GM12878 (cell line): ENCODE measurements around the gene INO80. TPM values are rescaled to one million over a fixed set of nuclear protein-coding genes. Genes with fewer than 3 reads are reported as not detected.

Experiments
- ATAC-seq: fragments of 200-7000 bp; cut with Tn5 transposase; 3 replicates; pipeline ENCODE4 v1.9.1; 2020; ENCODE audit warnings: mild to moderate bottlenecking, moderate library complexity
- BruUV-seq: library from RNA; stranded (reverse); fragments of 400-500 nt; replicated peaks from 2 replicates; lab custom pipeline; 2021; lab: Mats Ljungman, UMichigan
- CTCF ChIA-PET: fragments of 300-600 bp; sonication (Branson Sonifier 250); formaldehyde crosslinking; extraction: SDS; loops from one replicate; lab custom pipeline; 2021; ENCODE audit warnings: inconsistent platforms; lab: Yijun Ruan, JAX
- POLR2A ChIA-PET: fragments of 350-600 bp; formaldehyde crosslinking; extraction: SDS; loops from one replicate; lab custom pipeline; 2021; ENCODE audit warnings: inconsistent platforms; lab: Charles Lee
- RAD21 ChIA-PET: fragments of 300-600 bp; sonication (Branson Sonifier 250); formaldehyde crosslinking; loops from one replicate; lab custom pipeline; 2023; ENCODE audit warnings: antibody characterized with exemption; ENCODE audit not compliant: unreplicated experiment; lab: Charles Lee
- SMC1A ChIA-PET: fragments of 300-600 bp; sonication (Branson Sonifier 250); formaldehyde crosslinking; loops from one replicate; lab custom pipeline; 2023; ENCODE audit not compliant: unreplicated experiment, uncharacterized antibody; lab: Charles Lee
- DNase-seq: peaks from one replicate; pipeline ENCODE4 v3.0.0-alpha.2; 2011; ENCODE audit warnings: low read depth, low spot score
- FAIRE-seq: peaks from 3 replicates; lab custom pipeline; 2011; peaks lifted over from hg19 to GRCh38; lab: Jason Lieb, UNC
- H2AFZ ChIP-seq: 2 replicates; pipeline ENCODE4 v1.6.0; 2011; ENCODE audit warnings: low read depth, low read length, control low read depth; ENCODE audit not compliant: control insufficient read depth
- H3K27ac ChIP-seq: 2 replicates; pipeline ENCODE4 v1.5.1; 2011; ENCODE audit warnings: control low read depth; ENCODE audit not compliant: control insufficient read depth, insufficient read depth
- H3K27me3 ChIP-seq, 2 experiments: replicated peaks in 1 of 2; 2 replicates each; pipeline versions ENCODE4 v1.6.0 to v1.6.1; 2011; ENCODE audit warnings: low read length in 1 of 2; ENCODE audit not compliant: control insufficient read depth in 2 of 2, insufficient read depth in 2 of 2
- H3K36me3 ChIP-seq, 2 experiments: 2 replicates each; pipeline ENCODE4 v1.5.1; 2011; ENCODE audit warnings: low read length in 1 of 2; ENCODE audit not compliant: control insufficient read depth in 2 of 2, insufficient read depth in 2 of 2
- H3K4me1 ChIP-seq: 2 replicates; pipeline ENCODE4 v1.6.1; 2011; ENCODE audit warnings: mild to moderate bottlenecking, low read length, moderate library complexity, mixed read lengths; ENCODE audit not compliant: control insufficient read depth, insufficient read depth
- H3K4me2 ChIP-seq: 2 replicates; pipeline ENCODE4 v1.6.0; 2011; ENCODE audit warnings: control low read depth; ENCODE audit not compliant: control insufficient read depth, insufficient read depth
- H3K4me3 ChIP-seq: fragments of 200-600 bp; sonication (generic); 2 replicates; pipeline ENCODE4 v1.5.1; 2016
- H3K79me2 ChIP-seq: 2 replicates; pipeline ENCODE4 v1.6.0; 2011; ENCODE audit warnings: low read length; ENCODE audit not compliant: control insufficient read depth, insufficient read depth
- H3K9ac ChIP-seq: 2 replicates; pipeline ENCODE4 v1.8.0; 2011; ENCODE audit warnings: low read length, control low read depth, mixed read lengths; ENCODE audit not compliant: control insufficient read depth, insufficient read depth
- H3K9me3 ChIP-seq: replicated peaks from 3 replicates; pipeline ENCODE4 v1.5.1; 2011; ENCODE audit warnings: mild to moderate bottlenecking, low read length; ENCODE audit not compliant: control insufficient read depth, insufficient read depth
- H4K20me1 ChIP-seq: 2 replicates; pipeline ENCODE4 v1.6.0; 2011; ENCODE audit not compliant: control insufficient read depth, insufficient read depth
- CBX3 ChIP-seq: fragments of 200-600 bp; sonication (generic); IDR thresholded peaks from 2 replicates; pipeline ENCODE4 v1.6.1; 2016; ENCODE audit warnings: low read depth, borderline replicate concordance
- KDM1A ChIP-seq: fragments of 200-600 bp; sonication (generic); IDR thresholded peaks from 2 replicates; pipeline ENCODE4 v1.6.1; 2016; ENCODE audit warnings: borderline replicate concordance
- ZBTB40 ChIP-seq: fragments of 450-650 bp; IDR thresholded peaks from 2 replicates; pipeline ENCODE4 v1.6.1; 2016; ENCODE audit warnings: mild to moderate bottlenecking, moderate library complexity, borderline replicate concordance
- WGBS: methylation state at CpG from one replicate; pipeline ENCODE4 v1.1.6; 2016; ENCODE audit warnings: low lambda C conversion rate; ENCODE audit not compliant: insufficient replicate concordance, insufficient coverage; ENCODE audit errors: missing lambda C conversion rate; 5-methylcytosine and 5-hydroxymethylcytosine counted together
- in situ Hi-C: fragments of 300-500 bp; cut with MboI; formaldehyde crosslinking; loops from 9 replicates; pipeline ENCODE4 v1.14.3; 2018; ENCODE audit warnings: mixed read lengths
- intact Hi-C: fragments of 100-400 bp; cut with micrococcal nuclease; formaldehyde crosslinking; loops from one replicate; pipeline ENCODE4 v1.14.2; 2022; ENCODE audit not compliant: unreplicated experiment
- polyA plus RNA-seq, 11 experiments: library from polyadenylated mRNA; depleted of rRNA in 4 of 11; unstranded in 6 of 11; stranded (reverse) in 5 of 11; fragments of >200 nt; fragmentation: Nextera tagmentation in 4 of 11; fragmentation: Illumina TruSeq in 1 of 11; extraction: Ambion mirVana in 4 of 11; extraction: Trizol in 1 of 11; gene quantifications; 1 replicate in 1 of 11; 2 replicates in 10 of 11; pipeline versions ENCODE4 v1.2.1 to v1.2.3, GENCODE V29; 2011 to 2016; ENCODE audit warnings: inconsistent platforms in 2 of 11, missing spikeins in 2 of 11, low read depth in 1 of 11
- total RNA-seq, 4 experiments: library from RNA; depleted of rRNA in 3 of 4; stranded (reverse); fragments of >200 nt in 3 of 4; fragmentation: Illumina TruSeq in 1 of 4; extraction: Trizol in 1 of 4; gene quantifications; 2 replicates each; pipeline versions ENCODE4 v1.2.1 to v1.2.3, GENCODE V29; 2013 to 2021

Gene INO80
- total and polyA plus RNA-seq, 10 of the 15 experiments (the other 5 are each of a cell fraction or from before 2014, with no cell fraction given) = 4.5 to 25.0 (median 14.2) TPM

DNA sequence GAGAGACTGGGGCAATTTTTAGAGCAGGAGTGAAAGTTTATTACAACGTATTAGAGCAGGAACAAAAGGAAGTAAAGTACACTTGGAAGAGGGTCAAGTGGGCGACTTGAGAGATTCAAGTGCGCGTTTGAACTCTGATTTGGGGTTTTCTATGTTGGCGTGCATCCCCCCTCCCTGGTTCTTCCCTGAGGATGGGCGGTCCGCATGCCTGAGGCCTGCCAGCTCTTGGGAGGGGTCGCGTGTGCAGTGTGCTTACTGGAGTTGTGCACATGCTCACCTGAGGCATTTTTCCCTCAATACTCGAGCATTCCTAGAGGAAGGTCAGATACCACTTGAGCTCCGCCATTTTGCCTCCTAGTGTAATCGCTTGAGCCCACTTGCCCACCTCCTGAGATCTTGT is 173.2 kb downstream of the INO80 start:
- Histone ChIP-seq H3K4me3 (peak overlapping the region; percentile 73), H3K36me3 (no peaks in the 10 kb centered on the region), H3K9me3 (no peaks in the 10 kb centered on the region), H3K79me2 (no peaks in the 10 kb centered on the region), H4K20me1 (no peaks in the 10 kb centered on the region), H3K4me1 (peaks cover 23% of the 10 kb centered on the region), H3K9ac (no peak overlapping the region), H3K27ac (no peak overlapping the region), H3K4me2 (peak overlapping the region; percentile 99), H3K27me3 (no peaks in the 10 kb centered on the region), H2AFZ (no peak overlapping the region)
- TF ChIP-seq KDM1A = no peak
- FAIRE-seq (peak; percentile 35), ATAC-seq (no peak), DNase-seq (no peak)
- ChIA-PET POLR2A (interaction anchor here (0.5 to 3.5 kb wide), 4 partner anchors 9 to 350 kb away, joined by 3 to 20 read pairs (median 7); partner anchors contain the start of gene CHAC1), CTCF (interaction anchor here (0.6 to 5.2 kb wide), 17 partner anchors 10 to 243 kb away, joined by 3 to 80 read pairs (median 10); partner anchors contain the start of genes CHAC1 and DLL4), RAD21 (interaction anchor here (1.1 to 4.1 kb wide), 7 partner anchors 8 to 390 kb away, joined by 3 to 36 read pairs (median 5); partner anchors contain the start of genes NUSAP1 and OIP5), SMC1A (interaction anchor here (1.2 to 4.1 kb wide), 7 partner anchors 9 to 241 kb away, joined by 3 to 28 read pairs (median 16); partner anchors contain the start of gene DLL4)
- intact Hi-C loops = loop anchor here (5.0 kb wide), 2 partner anchors 36 to 79 kb away; no protein-coding TSS in a partner anchor
- in situ Hi-C loops = no loop called here
- BruUV-seq = no TSS peak
- 89% methylated on average over 12 of the region's 12 CpGs for WGBS

DNA sequence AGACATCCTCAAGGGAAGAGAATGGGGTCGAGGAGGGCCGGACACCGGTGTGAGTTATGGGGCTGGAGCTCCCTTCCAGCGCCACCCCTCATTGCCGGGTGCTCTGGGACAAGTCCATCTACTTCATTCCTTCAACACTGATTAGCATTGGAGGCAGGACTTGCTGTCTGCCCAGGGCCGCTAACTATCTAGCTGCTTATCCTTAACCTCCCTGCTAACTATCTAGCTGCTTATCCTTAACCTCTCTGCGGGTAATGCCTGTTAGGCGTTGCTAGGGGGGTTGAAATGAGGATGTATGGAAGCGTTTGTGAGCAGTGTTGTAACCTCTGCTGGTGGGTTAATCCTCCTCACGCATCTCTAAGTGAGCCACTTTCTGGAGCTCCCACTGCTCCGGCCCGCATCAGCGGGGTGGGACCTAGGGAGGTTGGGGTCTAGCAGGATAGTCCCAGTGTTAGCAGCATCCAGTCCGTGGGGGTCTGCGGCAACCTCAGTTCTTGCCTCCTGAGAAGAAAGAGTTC is 173.7 kb downstream of the INO80 start:
- ChIA-PET SMC1A (interaction anchor here (1.2 to 4.1 kb wide), 10 partner anchors 9 to 242 kb away, joined by 3 to 28 read pairs (median 8); partner anchors contain the start of gene DLL4), RAD21 (interaction anchor here (0.8 to 4.1 kb wide), 14 partner anchors 9 to 390 kb away, joined by 3 to 36 read pairs (median 4); partner anchors contain the start of genes NUSAP1 and OIP5), POLR2A (interaction anchor here (0.5 to 3.5 kb wide), 6 partner anchors 9 to 373 kb away, joined by 3 to 20 read pairs (median 4); partner anchors contain the start of genes CHAC1 and RPUSD2), CTCF (interaction anchor here (0.6 to 5.2 kb wide), 24 partner anchors 11 to 387 kb away, joined by 3 to 80 read pairs (median 6); partner anchors contain the start of genes CHAC1, DLL4 and INO80)
- peak; percentile 34; the same call in 1 of the 2 replicates for TF ChIP-seq ZBTB40
- TF ChIP-seq CBX3 = no peak
- BruUV-seq = TSS peak; percentile 67
- DNase-seq (no peak), FAIRE-seq (no peak), ATAC-seq (no peak)
- WGBS = 28% methylated on average over 15 of the region's 15 CpGs
- Histone ChIP-seq H4K20me1 (no peaks in the 10 kb centered on the region), H3K4me1 (peaks cover 23% of the 10 kb centered on the region), H3K27me3 (no peaks in the 10 kb centered on the region), H3K27ac (peak overlapping the region; percentile 76), H3K36me3 (no peaks in the 10 kb centered on the region), H3K9ac (peak overlapping the region; percentile 88), H2AFZ (peak overlapping the region; percentile 77), H3K9me3 (no peaks in the 10 kb centered on the region), H3K79me2 (no peaks in the 10 kb centered on the region), H3K4me3 (peak overlapping the region; percentile 73), H3K4me2 (peak overlapping the region; percentile 99)
- in situ Hi-C loops (no loop called here), intact Hi-C loops (loop anchor here (5.0 kb wide), 2 partner anchors 35 to 80 kb away; no protein-coding TSS in a partner anchor)
